ENCODE results near the gene CEP44.
"Not testable (repeated sequence)": the region's sequence is repeated elsewhere in the genome, so short reads cannot be mapped to it uniquely, and the experiment has no call there.

The CEP44 gene

DNA sequence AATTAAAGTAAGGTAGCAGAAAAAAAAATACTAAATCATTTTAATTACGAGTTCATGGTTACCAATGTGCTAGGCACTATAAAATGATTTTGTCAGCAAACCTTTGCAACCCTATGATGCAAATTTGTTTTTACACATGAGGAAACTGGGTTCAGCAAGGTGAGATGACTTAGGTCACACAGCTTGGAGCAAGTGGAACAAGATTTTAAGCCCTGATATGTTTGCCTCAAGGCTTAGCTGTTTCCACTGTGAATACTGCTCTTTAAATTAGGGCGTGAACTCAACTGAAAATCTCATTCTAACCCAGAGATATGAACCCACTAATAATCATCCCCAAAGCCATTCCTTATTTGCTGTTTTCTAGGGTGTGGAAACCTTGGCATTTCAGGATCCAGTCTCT, 86.3 kb downstream of the CEP44 start:
- H3K4me1 ChIP-seq (ENCODE audit: insufficient read depth, insufficient read length) = no peaks in the 10 kb centered on the region
- no peak overlapping the region for H3K4me3 ChIP-seq (ENCODE audit: insufficient read length, low read depth)
- H3K27me3 ChIP-seq (ENCODE audit: insufficient read depth, insufficient read length) = no peaks in the 10 kb centered on the region
- peaks cover 6% of the 10 kb centered on the region; the same call in 1 of the 2 replicates for H3K9me3 ChIP-seq (ENCODE audit: insufficient read depth, low read length)
- H3K9ac ChIP-seq (ENCODE audit: insufficient read length, low read depth) = no peak overlapping the region
- no peak for DNase-seq (ENCODE audit: low read depth, low spot score)
- TF ChIP-seq YY1 (IDR thresholded peaks at IDR 0.05; ENCODE audit: insufficient read depth, insufficient read length) (no peak), SUZ12 (IDR thresholded peaks at IDR 0.05; ENCODE audit: extremely low read depth, insufficient read depth, insufficient read length) (no peak), ZNF274 (IDR thresholded peaks at IDR 0.05; ENCODE audit: low read depth, low read length) (no peak)
- H3K36me3 ChIP-seq (ENCODE audit: insufficient read depth, insufficient read length, low read length) = no peaks in the 10 kb centered on the region

DNA sequence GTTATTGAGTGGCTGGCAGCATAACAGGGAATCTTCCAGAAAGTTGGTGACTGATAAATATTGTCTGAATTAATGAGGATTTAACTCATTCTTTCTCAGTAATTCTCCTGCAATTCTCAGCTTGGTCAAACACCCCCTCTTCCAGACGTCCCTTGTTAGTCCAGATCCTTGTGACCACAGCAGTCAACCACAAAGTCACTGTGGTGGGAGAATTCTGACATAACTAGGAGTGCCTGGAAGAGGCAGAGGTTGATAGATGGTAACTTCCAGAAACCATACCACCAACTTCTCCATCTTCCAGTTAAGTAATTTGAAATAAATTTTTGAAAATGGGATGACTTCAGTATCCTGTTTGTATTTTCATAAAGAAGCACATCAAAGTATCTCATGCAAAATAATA, 90.1 kb downstream of the CEP44 start:
- H3K27me3 ChIP-seq (ENCODE audit: insufficient read depth, insufficient read length) = no peaks in the 10 kb centered on the region
- no peaks in the 10 kb centered on the region for H3K36me3 ChIP-seq (ENCODE audit: insufficient read depth, insufficient read length, low read length)
- no peak for DNase-seq (ENCODE audit: low read depth, low spot score)
- no peaks in the 10 kb centered on the region for H3K4me1 ChIP-seq (ENCODE audit: insufficient read depth, insufficient read length)
- no peak overlapping the region for H3K4me3 ChIP-seq (ENCODE audit: insufficient read length, low read depth)
- no peaks in the 10 kb centered on the region for H3K9me3 ChIP-seq (ENCODE audit: insufficient read depth, low read length)
- no peak for TF ChIP-seq YY1 (IDR thresholded peaks at IDR 0.05; ENCODE audit: insufficient read depth, insufficient read length)
- TF ChIP-seq SUZ12 (IDR thresholded peaks at IDR 0.05; ENCODE audit: extremely low read depth, insufficient read depth, insufficient read length) = no peak
- no peak for TF ChIP-seq ZNF274 (IDR thresholded peaks at IDR 0.05; ENCODE audit: low read depth, low read length)
- H3K9ac ChIP-seq (ENCODE audit: insufficient read length, low read depth) = no peak overlapping the region

DNA sequence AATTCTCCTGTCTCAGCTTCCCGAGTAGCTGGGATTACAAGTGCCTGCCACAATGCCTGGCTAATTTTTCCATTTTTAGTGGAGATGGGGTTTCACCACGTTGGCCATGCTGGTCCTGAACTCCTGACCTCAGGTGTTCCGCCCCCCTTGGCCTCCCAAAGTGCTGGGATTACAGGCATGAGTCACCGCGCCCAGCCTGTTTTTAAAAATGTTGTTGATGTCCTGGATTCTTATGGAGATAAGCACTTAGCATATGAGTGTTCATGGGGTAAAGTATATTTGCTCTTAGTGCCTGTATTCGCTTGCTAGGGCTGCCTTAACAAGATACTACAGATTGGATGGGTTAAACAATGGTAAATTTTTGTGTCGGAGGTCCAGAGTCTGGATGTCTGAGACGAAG, 91.7 kb downstream of the CEP44 start:
- no peak overlapping the region for H3K4me3 ChIP-seq (ENCODE audit: insufficient read length, low read depth)
- TF ChIP-seq ZNF274 (IDR thresholded peaks at IDR 0.05; ENCODE audit: low read depth, low read length) = no peak
- no peak for TF ChIP-seq YY1 (IDR thresholded peaks at IDR 0.05; ENCODE audit: insufficient read depth, insufficient read length)
- no peak for TF ChIP-seq SUZ12 (IDR thresholded peaks at IDR 0.05; ENCODE audit: extremely low read depth, insufficient read depth, insufficient read length)
- H3K4me1 ChIP-seq (ENCODE audit: insufficient read depth, insufficient read length) = no peaks in the 10 kb centered on the region
- H3K9me3 ChIP-seq (ENCODE audit: insufficient read depth, low read length) = no peaks in the 10 kb centered on the region
- no peaks in the 10 kb centered on the region for H3K36me3 ChIP-seq (ENCODE audit: insufficient read depth, insufficient read length, low read length)
- peak; percentile 1 for DNase-seq (ENCODE audit: low read depth, low spot score)
- H3K27me3 ChIP-seq (ENCODE audit: insufficient read depth, insufficient read length) = no peaks in the 10 kb centered on the region
- H3K9ac ChIP-seq (ENCODE audit: insufficient read length, low read depth) = no peak overlapping the region

GRCh38 chr4:174377613-174378012, 93.9 kb downstream of the CEP44 start:
- Histone ChIP-seq H3K4me3 (ENCODE audit: insufficient read length, low read depth) (no peak overlapping the region), H3K4me1 (ENCODE audit: insufficient read depth, insufficient read length) (no peaks in the 10 kb centered on the region), H3K36me3 (ENCODE audit: insufficient read depth, insufficient read length, low read length) (no peaks in the 10 kb centered on the region), H3K27me3 (ENCODE audit: insufficient read depth, insufficient read length) (no peaks in the 10 kb centered on the region), H3K9ac (ENCODE audit: insufficient read length, low read depth) (no peak overlapping the region), H3K9me3 (ENCODE audit: insufficient read depth, low read length) (no peaks in the 10 kb centered on the region; the same call in 1 of the 2 replicates)
- TF ChIP-seq YY1 (IDR thresholded peaks at IDR 0.05; ENCODE audit: insufficient read depth, insufficient read length) = no peak
- no peak for TF ChIP-seq SUZ12 (IDR thresholded peaks at IDR 0.05; ENCODE audit: extremely low read depth, insufficient read depth, insufficient read length)
- TF ChIP-seq ZNF274 (IDR thresholded peaks at IDR 0.05; ENCODE audit: low read depth, low read length) = no peak
- no peak for DNase-seq (ENCODE audit: low read depth, low spot score)

DNA sequence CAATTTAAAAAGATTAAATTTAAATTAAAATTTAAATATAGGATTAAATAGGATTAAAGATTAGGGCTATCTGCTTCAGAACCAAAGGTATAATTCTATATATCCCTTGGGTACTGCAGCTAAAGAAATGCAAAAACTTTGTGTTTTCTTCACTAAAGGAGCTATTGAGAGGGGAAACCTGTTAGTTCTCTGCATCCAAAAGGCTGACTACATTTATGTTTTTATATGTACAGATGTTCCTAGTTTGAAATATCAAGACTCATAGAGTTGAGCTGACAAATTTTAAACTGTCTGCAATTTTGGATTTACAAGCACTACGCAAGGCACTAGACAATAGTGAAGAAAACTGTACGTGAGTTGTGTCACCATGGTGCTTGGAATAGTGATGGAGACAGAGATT, 95.2 kb downstream of the CEP44 start:
- no peak for DNase-seq (ENCODE audit: low read depth, low spot score)
- TF ChIP-seq ZNF274 (IDR thresholded peaks at IDR 0.05; ENCODE audit: low read depth, low read length) (no peak), YY1 (IDR thresholded peaks at IDR 0.05; ENCODE audit: insufficient read depth, insufficient read length) (no peak), SUZ12 (IDR thresholded peaks at IDR 0.05; ENCODE audit: extremely low read depth, insufficient read depth, insufficient read length) (no peak)
- Histone ChIP-seq H3K27me3 (ENCODE audit: insufficient read depth, insufficient read length) (no peaks in the 10 kb centered on the region), H3K9me3 (ENCODE audit: insufficient read depth, low read length) (no peaks in the 10 kb centered on the region; the same call in 1 of the 2 replicates), H3K4me1 (ENCODE audit: insufficient read depth, insufficient read length) (no peaks in the 10 kb centered on the region), H3K9ac (ENCODE audit: insufficient read length, low read depth) (no peak overlapping the region), H3K36me3 (ENCODE audit: insufficient read depth, insufficient read length, low read length) (no peaks in the 10 kb centered on the region), H3K4me3 (ENCODE audit: insufficient read length, low read depth) (no peak overlapping the region)

DNA sequence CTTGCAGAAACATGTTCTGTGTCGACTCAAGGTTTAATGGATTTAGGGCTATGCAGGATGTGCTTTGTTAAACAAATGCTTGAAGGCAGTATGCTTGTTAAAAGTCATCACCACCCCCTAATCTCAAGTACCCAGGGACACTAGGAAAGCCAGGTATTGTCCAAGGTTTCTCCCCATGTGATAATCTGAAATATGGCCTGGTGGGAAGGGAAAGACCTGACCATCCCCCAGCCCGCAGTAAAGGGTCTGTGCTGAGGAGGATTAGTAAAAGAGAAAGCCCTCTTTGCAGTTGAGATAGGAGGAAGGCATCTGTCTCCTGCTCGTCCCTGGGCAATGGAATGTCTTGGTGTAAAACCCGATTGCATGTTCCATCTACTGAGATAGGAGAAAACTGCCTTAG, 96.5 kb downstream of the CEP44 start:
- H3K4me3 ChIP-seq (ENCODE audit: insufficient read length, low read depth) = not testable (repeated sequence)

GRCh38 chr4:174380699-174381439, 97.2 kb downstream of the CEP44 start:
- Histone ChIP-seq H3K4me3 (ENCODE audit: insufficient read length, low read depth) (no peak overlapping the region), H3K27me3 (ENCODE audit: insufficient read depth, insufficient read length) (no peaks in the 10 kb centered on the region), H3K9ac (ENCODE audit: insufficient read length, low read depth) (no peak overlapping the region), H3K9me3 (ENCODE audit: insufficient read depth, low read length) (no peaks in the 10 kb centered on the region; the same call in 1 of the 2 replicates), H3K4me1 (ENCODE audit: insufficient read depth, insufficient read length) (no peaks in the 10 kb centered on the region), H3K36me3 (ENCODE audit: insufficient read depth, insufficient read length, low read length) (no peaks in the 10 kb centered on the region)
- TF ChIP-seq ZNF274 (IDR thresholded peaks at IDR 0.05; ENCODE audit: low read depth, low read length) (no peak), YY1 (IDR thresholded peaks at IDR 0.05; ENCODE audit: insufficient read depth, insufficient read length) (no peak), SUZ12 (IDR thresholded peaks at IDR 0.05; ENCODE audit: extremely low read depth, insufficient read depth, insufficient read length) (no peak)
- no peak for DNase-seq (ENCODE audit: low read depth, low spot score)

More for the DNA sequence above, 96.5 kb downstream of the CEP44 start:
- not testable (repeated sequence) for H3K36me3 ChIP-seq (ENCODE audit: insufficient read depth, insufficient read length, low read length); H3K27me3 ChIP-seq (ENCODE audit: insufficient read depth, insufficient read length); H3K9me3 ChIP-seq (ENCODE audit: insufficient read depth, low read length); H3K4me1 ChIP-seq (ENCODE audit: insufficient read depth, insufficient read length); H3K9ac ChIP-seq (ENCODE audit: insufficient read length, low read depth)
- peak; percentile 9 for DNase-seq (ENCODE audit: low read depth, low spot score)

All from NT2/D1 (cell line).